HCT116 (cell line): Measurements from ENCODE around the gene DOCK9. TPM values are rescaled to one million over a fixed set of nuclear protein-coding genes. Genes with fewer than 3 reads are reported as not detected.

ENCODE experiments used
- ATAC-seq: fragments of 200-7000 bp; cut with Tn5 transposase; 2 replicates; pipeline ENCODE4 v1.9.1; 2020; ENCODE audit warnings: mild to moderate bottlenecking, moderate library complexity
- BruUV-seq: library from RNA; stranded (reverse); fragments of 400-500 nt; replicated peaks from 2 replicates; lab custom pipeline; 2021; lab: Mats Ljungman, UMichigan
- CTCF ChIA-PET: fragments of 300-600 bp; sonication (Branson Sonifier 250); formaldehyde crosslinking; loops from one replicate; lab custom pipeline; 2021; ENCODE audit warnings: antibody characterized with exemption; lab: Charles Lee
- POLR2A ChIA-PET: fragments of 300-600, 350-600 bp; sonication (Branson Sonifier 250); formaldehyde crosslinking; loops from one replicate; lab custom pipeline; 2021; ENCODE audit warnings: antibody characterized with exemption; lab: Charles Lee
- RAD21 ChIA-PET, 2 experiments: fragments of 300-600 bp; sonication (Branson Sonifier 250); formaldehyde crosslinking; loops; one replicate each; lab custom pipeline; 2023; ENCODE audit warnings: low total read pairs in 2 of 2; ENCODE audit not compliant: uncharacterized antibody in 2 of 2, unreplicated experiment in 2 of 2, low non-redundant PET in 1 of 2; lab: Charles Lee
- DNase-seq: peaks from one replicate; pipeline ENCODE4 v3.0.0-alpha.2; 2010; ENCODE audit warnings: low read depth, low spot score
- H2AFZ ChIP-seq: fragments of 200-600 bp; shearing (Covaris generic), sonication (generic); 2 replicates; pipeline ENCODE4 v1.6.1; 2017; ENCODE audit warnings: low read depth, mixed run types, mixed read lengths, antibody characterized with exemption, low read length; ENCODE audit not compliant: poor library complexity, severe bottlenecking
- H3K27ac ChIP-seq: 2 replicates; pipeline ENCODE4 v1.5.1; 2012; ENCODE audit warnings: low read depth, low read length
- H3K27me3 ChIP-seq: fragments of 200-600 bp; sonication (generic); 2 replicates; pipeline ENCODE4 v1.6.1; 2016; ENCODE audit warnings: mixed run types, low read length, mixed read lengths; ENCODE audit not compliant: insufficient read depth
- H3K36me3 ChIP-seq, 2 experiments: fragments of 200-500 bp in 1 of 2; fragments of 200-600 bp in 1 of 2; sonication (Bioruptor generic) in 1 of 2; sonication (generic) in 1 of 2; 2 replicates each; pipeline versions ENCODE4 v1.5.1 to v1.6.1; 2014 to 2016; ENCODE audit warnings: low read length in 2 of 2, inconsistent platforms in 1 of 2, mixed read lengths in 1 of 2, mixed run types in 1 of 2; ENCODE audit not compliant: insufficient read depth in 2 of 2, control insufficient read depth in 1 of 2
- H3K4me1 ChIP-seq, 2 experiments: fragments of 200-600 bp in 1 of 2; sonication (generic) in 1 of 2; 2 replicates each; pipeline versions ENCODE4 v1.5.1 to v1.6.1; 2012 to 2017; ENCODE audit warnings: low read length in 2 of 2, inconsistent platforms in 1 of 2, mild to moderate bottlenecking in 1 of 2, mixed read lengths in 1 of 2, mixed run types in 1 of 2, moderate library complexity in 1 of 2; ENCODE audit not compliant: insufficient read depth in 2 of 2, control insufficient read depth in 1 of 2
- H3K4me2 ChIP-seq: fragments of 200-600 bp; sonication (generic); 2 replicates; pipeline ENCODE4 v1.6.1; 2017; ENCODE audit warnings: mixed run types, low read length, mixed read lengths
- H3K4me3 ChIP-seq, 2 experiments: fragments of 200-600 bp in 1 of 2; sonication (generic) in 1 of 2; replicated peaks in 1 of 2; 2 replicates each; pipeline ENCODE4 v1.5.1; 2011 to 2016; ENCODE audit warnings: low read length in 2 of 2, control low read depth in 1 of 2, low read depth in 1 of 2, mild to moderate bottlenecking in 1 of 2, mixed read lengths in 1 of 2, mixed run types in 1 of 2
- H3K79me2 ChIP-seq: fragments of 200-600 bp; sonication (generic); 2 replicates; pipeline ENCODE4 v1.6.1; 2017; ENCODE audit warnings: mild to moderate bottlenecking, mixed run types, low read length, moderate library complexity, mixed read lengths; ENCODE audit not compliant: insufficient read depth
- H3K9ac ChIP-seq: fragments of 200-600 bp; sonication (generic); 2 replicates; pipeline ENCODE4 v1.6.1; 2016; ENCODE audit warnings: low read length, mixed read lengths
- H3K9me2 ChIP-seq: fragments of 200-600 bp; sonication (generic), shearing (Covaris generic); 2 replicates; pipeline ENCODE4 v1.6.1; 2017; ENCODE audit warnings: mixed run types, mild to moderate bottlenecking, moderate library complexity; ENCODE audit not compliant: insufficient read depth
- H3K9me3 ChIP-seq, 2 experiments: fragments of 200-500 bp in 1 of 2; fragments of 200-600 bp in 1 of 2; sonication (Bioruptor generic) in 1 of 2; sonication (generic) in 1 of 2; 2 replicates each; pipeline ENCODE4 v1.6.1; 2014 to 2017; ENCODE audit warnings: low read length in 2 of 2, mixed read lengths in 2 of 2, inconsistent platforms in 1 of 2, low read depth in 1 of 2, mild to moderate bottlenecking in 1 of 2, mixed run types in 1 of 2, moderate library complexity in 1 of 2; ENCODE audit not compliant: control insufficient read depth in 1 of 2, insufficient read depth in 1 of 2
- H4K20me1 ChIP-seq: fragments of 200-600 bp; sonication (generic), shearing (Covaris generic); 2 replicates; pipeline ENCODE4 v1.6.1; 2017; ENCODE audit warnings: mixed run types, mild to moderate bottlenecking, moderate library complexity; ENCODE audit not compliant: insufficient read depth
- CBX3 ChIP-seq: IDR thresholded peaks from 2 replicates; pipeline ENCODE4 v1.6.1; 2012; ENCODE audit warnings: low read depth
- RAD21 ChIP-seq: IDR thresholded peaks from 2 replicates; pipeline ENCODE4 v1.6.1; 2012; ENCODE audit warnings: low read depth, mild to moderate bottlenecking
- SRF ChIP-seq: IDR thresholded peaks from 2 replicates; pipeline ENCODE4 v1.6.1; 2012; ENCODE audit warnings: low read depth
- intact Hi-C: fragments of 100-400 bp; cut with micrococcal nuclease; formaldehyde crosslinking; loops from 2 replicates; pipeline ENCODE4 v1.10.0; 2022
- total RNA-seq: library from RNA; stranded (reverse); gene quantifications from one replicate; pipeline ENCODE4 v1.2.1, GENCODE V29; 2021; ENCODE audit not compliant: unreplicated experiment
- TF ChIP-seq, protein P1 (sequence below): IDR thresholded peaks from 2 replicates; pipeline ENCODE4 v1.6.1; 2011; ENCODE audit warnings: mild to moderate bottlenecking, low read length, moderate library complexity; ENCODE audit not compliant: insufficient replicate concordance; ENCODE audit errors: extremely low read depth

Gene DOCK9
- total RNA-seq, 1 experiment from 2014 or later: 58.8 TPM

DNA sequence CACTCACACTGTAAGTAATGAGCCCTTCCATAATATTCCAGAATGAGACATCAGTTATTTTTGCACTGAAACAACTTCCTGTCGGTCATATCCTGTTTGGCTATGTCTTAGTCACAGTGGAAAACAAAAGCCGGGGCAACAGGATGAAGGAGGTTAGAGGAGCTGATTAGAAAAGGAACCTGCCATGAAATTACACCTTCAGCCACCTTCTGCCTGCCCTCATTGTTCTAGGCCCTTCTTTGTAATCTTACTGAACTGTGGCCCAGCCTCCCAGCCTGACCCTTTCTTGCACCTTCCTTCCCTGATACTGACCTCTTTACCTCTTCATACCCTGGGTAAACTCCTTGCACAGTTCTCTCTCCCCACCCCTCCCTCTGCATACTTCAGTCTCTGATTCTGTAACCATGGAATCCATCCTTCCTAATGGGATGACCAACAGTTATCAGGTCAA is 67.3 kb downstream of the DOCK9 start (continued):
- TF ChIP-seq RAD21 (no peak), SRF (no peak)

DNA sequence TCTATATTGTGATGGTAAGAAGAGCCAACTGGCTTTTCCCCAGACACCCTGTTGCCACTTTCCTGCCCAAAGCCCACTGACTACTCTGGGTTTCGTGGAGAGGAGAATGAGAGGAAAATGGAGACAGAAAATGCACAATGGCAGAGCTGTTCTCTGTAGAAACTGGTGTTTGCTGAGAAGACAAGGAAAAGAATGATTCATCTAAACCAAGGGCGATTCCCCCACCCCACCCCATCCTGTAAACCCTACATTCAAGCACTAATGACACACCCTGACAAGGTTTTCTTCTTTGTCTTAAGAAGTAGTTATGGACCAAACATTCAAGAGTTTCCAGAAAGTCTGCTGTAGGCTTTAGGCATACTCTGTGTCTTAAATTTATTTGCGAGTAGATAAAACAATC is 68.8 kb downstream of the DOCK9 start:
- no peak overlapping the region for H2AFZ ChIP-seq
- intact Hi-C loops: no loop called here
- ChIA-PET RAD21 (no interaction called here), CTCF (no interaction called here), POLR2A (no interaction called here)
- TF ChIP-seq, protein P1, sequence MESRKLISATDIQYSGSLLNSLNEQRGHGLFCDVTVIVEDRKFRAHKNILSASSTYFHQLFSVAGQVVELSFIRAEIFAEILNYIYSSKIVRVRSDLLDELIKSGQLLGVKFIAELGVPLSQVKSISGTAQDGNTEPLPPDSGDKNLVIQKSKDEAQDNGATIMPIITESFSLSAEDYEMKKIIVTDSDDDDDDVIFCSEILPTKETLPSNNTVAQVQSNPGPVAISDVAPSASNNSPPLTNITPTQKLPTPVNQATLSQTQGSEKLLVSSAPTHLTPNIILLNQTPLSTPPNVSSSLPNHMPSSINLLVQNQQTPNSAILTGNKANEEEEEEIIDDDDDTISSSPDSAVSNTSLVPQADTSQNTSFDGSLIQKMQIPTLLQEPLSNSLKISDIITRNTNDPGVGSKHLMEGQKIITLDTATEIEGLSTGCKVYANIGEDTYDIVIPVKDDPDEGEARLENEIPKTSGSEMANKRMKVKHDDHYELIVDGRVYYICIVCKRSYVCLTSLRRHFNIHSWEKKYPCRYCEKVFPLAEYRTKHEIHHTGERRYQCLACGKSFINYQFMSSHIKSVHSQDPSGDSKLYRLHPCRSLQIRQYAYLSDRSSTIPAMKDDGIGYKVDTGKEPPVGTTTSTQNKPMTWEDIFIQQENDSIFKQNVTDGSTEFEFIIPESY: no peak
- no peak for TF ChIP-seq CBX3
- no peaks in the 10 kb centered on the region for H3K36me3 ChIP-seq
- no peaks in the 10 kb centered on the region for H3K9me3 ChIP-seq
- no peak overlapping the region for H3K27ac ChIP-seq
- no peak overlapping the region for H3K4me3 ChIP-seq
- peaks cover 4 to 25% of the 10 kb centered on the region in 2 experiments; a peak in 2 of 4 replicates for H3K4me1 ChIP-seq
- no peaks in the 10 kb centered on the region for H4K20me1 ChIP-seq
- H3K9ac ChIP-seq: no peak overlapping the region
- DNase-seq (no peak), ATAC-seq (no peak)
- no peak overlapping the region for H3K4me2 ChIP-seq
- no TSS peak for BruUV-seq
- H3K79me2 ChIP-seq: no peaks in the 10 kb centered on the region
- H3K27me3 ChIP-seq: no peaks in the 10 kb centered on the region
- H3K9me2 ChIP-seq: no peaks in the 10 kb centered on the region
